Measurements from ENCODE around the gene MCFD2. TPM values are rescaled to one million over a fixed set of nuclear protein-coding genes. Genes with fewer than 3 reads are reported as not detected.

Gene MCFD2
- total RNA-seq, 1 experiment from 2014 or later: 108 TPM

DNA sequence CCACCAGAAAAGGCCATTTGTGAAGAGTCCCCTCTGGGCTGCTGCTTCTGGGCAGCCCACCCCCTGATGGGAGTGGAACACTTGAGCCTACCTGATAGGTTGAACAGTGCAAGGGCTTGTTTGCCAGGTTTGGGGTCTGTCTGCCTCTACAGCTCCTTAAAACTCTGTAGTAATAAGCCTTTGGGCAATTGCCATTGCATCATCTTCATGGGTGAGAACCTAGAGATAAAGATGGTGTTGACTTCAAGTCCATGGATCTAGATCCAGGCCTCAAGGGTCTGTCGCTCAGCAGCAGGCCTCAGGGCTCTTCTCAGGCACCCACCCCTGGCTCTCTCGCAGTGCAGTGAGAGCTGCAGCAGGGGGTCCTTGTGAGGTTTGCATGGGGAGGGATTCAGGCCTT lies 47.1 kb upstream of the MCFD2 start:
- TF ChIP-seq, protein P1, sequence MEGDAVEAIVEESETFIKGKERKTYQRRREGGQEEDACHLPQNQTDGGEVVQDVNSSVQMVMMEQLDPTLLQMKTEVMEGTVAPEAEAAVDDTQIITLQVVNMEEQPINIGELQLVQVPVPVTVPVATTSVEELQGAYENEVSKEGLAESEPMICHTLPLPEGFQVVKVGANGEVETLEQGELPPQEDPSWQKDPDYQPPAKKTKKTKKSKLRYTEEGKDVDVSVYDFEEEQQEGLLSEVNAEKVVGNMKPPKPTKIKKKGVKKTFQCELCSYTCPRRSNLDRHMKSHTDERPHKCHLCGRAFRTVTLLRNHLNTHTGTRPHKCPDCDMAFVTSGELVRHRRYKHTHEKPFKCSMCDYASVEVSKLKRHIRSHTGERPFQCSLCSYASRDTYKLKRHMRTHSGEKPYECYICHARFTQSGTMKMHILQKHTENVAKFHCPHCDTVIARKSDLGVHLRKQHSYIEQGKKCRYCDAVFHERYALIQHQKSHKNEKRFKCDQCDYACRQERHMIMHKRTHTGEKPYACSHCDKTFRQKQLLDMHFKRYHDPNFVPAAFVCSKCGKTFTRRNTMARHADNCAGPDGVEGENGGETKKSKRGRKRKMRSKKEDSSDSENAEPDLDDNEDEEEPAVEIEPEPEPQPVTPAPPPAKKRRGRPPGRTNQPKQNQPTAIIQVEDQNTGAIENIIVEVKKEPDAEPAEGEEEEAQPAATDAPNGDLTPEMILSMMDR (IDR thresholded peaks at IDR 0.05; ENCODE audit: unreplicated experiment): no peak
- no peak overlapping the region for H3K27ac Mint-ChIP-seq (ENCODE audit: unreplicated experiment)
- H3K9me3 Mint-ChIP-seq (ENCODE audit: low read depth, unreplicated experiment): no peaks in the 10 kb centered on the region
- H3K27me3 Mint-ChIP-seq (ENCODE audit: unreplicated experiment): no peaks in the 10 kb centered on the region
- CTCF ChIA-PET: interaction anchor here (0.8 to 0.9 kb wide), 2 partner anchors 18 to 20 kb away, joined by 3 read pairs; no protein-coding TSS in a partner anchor
- H3K36me3 Mint-ChIP-seq (ENCODE audit: insufficient read depth, unreplicated experiment): peaks cover 9% of the 10 kb centered on the region
- intact Hi-C loops (cut with micrococcal nuclease; ENCODE audit: unreplicated experiment): no loop called here
- no TSS peak for BruUV-seq (replicated peaks)
- H3K4me3 Mint-ChIP-seq (ENCODE audit: low read depth, unreplicated experiment): no peak overlapping the region
- DNase-seq: no peak
- H3K4me1 Mint-ChIP-seq (ENCODE audit: low read depth, unreplicated experiment): peaks cover 38% of the 10 kb centered on the region

DNA sequence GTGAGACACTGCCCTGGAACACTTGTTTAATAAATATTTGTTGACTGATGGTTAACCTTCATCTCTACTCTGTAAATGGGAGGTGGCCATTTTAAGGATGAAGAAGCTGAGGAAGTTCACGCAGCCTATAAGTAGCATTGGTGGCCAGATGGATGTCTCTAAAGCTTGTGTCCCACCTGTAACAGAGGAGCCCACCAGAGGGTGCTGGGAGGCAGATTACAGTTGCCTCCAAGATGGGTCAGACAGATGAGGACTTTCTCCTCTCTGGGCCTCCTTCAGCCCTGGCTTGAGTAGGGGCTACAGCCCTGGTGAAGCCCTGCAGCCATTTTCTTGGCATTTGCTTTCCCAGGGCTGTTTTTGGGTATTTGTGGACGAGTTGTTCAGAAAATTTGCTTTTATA lies 45.0 kb upstream of the MCFD2 start:
- no peak overlapping the region for H3K4me3 Mint-ChIP-seq (ENCODE audit: low read depth, unreplicated experiment)
- H3K27me3 Mint-ChIP-seq (ENCODE audit: unreplicated experiment): no peaks in the 10 kb centered on the region
- DNase-seq: no peak
- H3K9me3 Mint-ChIP-seq (ENCODE audit: low read depth, unreplicated experiment): no peaks in the 10 kb centered on the region
- intact Hi-C loops (cut with micrococcal nuclease; ENCODE audit: unreplicated experiment): no loop called here
- TF ChIP-seq, protein P1 (IDR thresholded peaks at IDR 0.05; ENCODE audit: unreplicated experiment): no peak
- H3K27ac Mint-ChIP-seq (ENCODE audit: unreplicated experiment): no peak overlapping the region
- CTCF ChIA-PET: interaction anchor here (0.6 kb wide), 1 partner anchor 359 kb away, joined by 4 read pairs; no protein-coding TSS in a partner anchor
- BruUV-seq (replicated peaks): no TSS peak
- H3K4me1 Mint-ChIP-seq (ENCODE audit: low read depth, unreplicated experiment): peaks cover 36% of the 10 kb centered on the region
- peaks cover 6% of the 10 kb centered on the region for H3K36me3 Mint-ChIP-seq (ENCODE audit: insufficient read depth, unreplicated experiment)

- H3K9me3 Mint-ChIP-seq (ENCODE audit: low read depth, unreplicated experiment): no peaks in the 10 kb centered on the region
- DNase-seq: no peak
- H3K36me3 Mint-ChIP-seq (ENCODE audit: insufficient read depth, unreplicated experiment): peaks cover 23% of the 10 kb centered on the region
- CTCF ChIA-PET: no interaction called here
- no peaks in the 10 kb centered on the region for H3K27me3 Mint-ChIP-seq (ENCODE audit: unreplicated experiment)
- no peak overlapping the region for H3K27ac Mint-ChIP-seq (ENCODE audit: unreplicated experiment)
- H3K4me1 Mint-ChIP-seq (ENCODE audit: low read depth, unreplicated experiment): peaks cover 33% of the 10 kb centered on the region
- no TSS peak for BruUV-seq (replicated peaks)
- TF ChIP-seq, protein P1 (IDR thresholded peaks at IDR 0.05; ENCODE audit: unreplicated experiment): no peak
- H3K4me3 Mint-ChIP-seq (ENCODE audit: low read depth, unreplicated experiment): no peak overlapping the region
- intact Hi-C loops (cut with micrococcal nuclease; ENCODE audit: unreplicated experiment): no loop called here
Measured at GRCh38 chr2:46958431-46959017, 42.9 kb upstream of the MCFD2 start.

DNA sequence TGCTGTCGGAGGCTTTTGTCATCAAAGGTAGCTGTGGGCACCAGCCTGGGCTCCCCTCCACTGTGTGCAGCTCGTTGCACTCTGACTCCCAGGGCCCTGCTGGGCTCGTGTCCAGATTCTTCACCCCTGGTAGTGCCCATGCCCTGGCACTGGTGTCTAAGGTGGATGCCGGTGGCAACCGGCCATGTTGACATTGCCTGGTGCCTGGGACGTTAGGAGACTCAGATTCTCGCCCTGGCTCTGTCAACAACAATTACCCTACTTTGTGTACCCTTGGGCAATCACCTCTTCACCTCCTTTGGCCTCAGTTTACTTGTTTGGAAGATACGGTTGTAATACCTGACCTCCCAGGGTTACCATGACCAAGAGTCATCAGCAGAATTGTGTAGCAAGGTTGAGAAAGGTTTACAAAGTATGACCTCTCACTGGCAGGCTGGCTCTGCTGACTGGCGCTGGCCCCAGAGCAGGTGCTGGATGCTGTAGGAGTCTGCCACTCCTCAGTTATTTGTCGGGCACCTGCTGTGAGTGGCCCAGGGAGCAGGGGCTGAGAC lies 41.5 kb upstream of the MCFD2 start:
- intact Hi-C loops (cut with micrococcal nuclease; ENCODE audit: unreplicated experiment): no loop called here
- no peaks in the 10 kb centered on the region for H3K27me3 Mint-ChIP-seq (ENCODE audit: unreplicated experiment)

More for the DNA sequence above, 41.5 kb upstream of the MCFD2 start:
- CTCF ChIA-PET: no interaction called here
- peaks cover 25% of the 10 kb centered on the region for H3K36me3 Mint-ChIP-seq (ENCODE audit: insufficient read depth, unreplicated experiment)
- no peaks in the 10 kb centered on the region for H3K9me3 Mint-ChIP-seq (ENCODE audit: low read depth, unreplicated experiment)
- DNase-seq: no peak
- H3K4me1 Mint-ChIP-seq (ENCODE audit: low read depth, unreplicated experiment): peaks cover 26% of the 10 kb centered on the region
- TF ChIP-seq, protein P1 (IDR thresholded peaks at IDR 0.05; ENCODE audit: unreplicated experiment): no peak
- H3K27ac Mint-ChIP-seq (ENCODE audit: unreplicated experiment): no peak overlapping the region
- no peak overlapping the region for H3K4me3 Mint-ChIP-seq (ENCODE audit: low read depth, unreplicated experiment)
- no TSS peak for BruUV-seq (replicated peaks)

Data from Calu3 (cell line).